ENCODE measurements around the gene PRELP. TPM values are rescaled to one million over a fixed set of nuclear protein-coding genes. Genes with fewer than 3 reads are reported as not detected.

PRELP gene
- total and polyA plus RNA-seq, 9 of the 15 experiments (the other 6 are each of a cell fraction or from before 2014, with no cell fraction given), result 0.04 TPM; not detected in 8

DNA sequence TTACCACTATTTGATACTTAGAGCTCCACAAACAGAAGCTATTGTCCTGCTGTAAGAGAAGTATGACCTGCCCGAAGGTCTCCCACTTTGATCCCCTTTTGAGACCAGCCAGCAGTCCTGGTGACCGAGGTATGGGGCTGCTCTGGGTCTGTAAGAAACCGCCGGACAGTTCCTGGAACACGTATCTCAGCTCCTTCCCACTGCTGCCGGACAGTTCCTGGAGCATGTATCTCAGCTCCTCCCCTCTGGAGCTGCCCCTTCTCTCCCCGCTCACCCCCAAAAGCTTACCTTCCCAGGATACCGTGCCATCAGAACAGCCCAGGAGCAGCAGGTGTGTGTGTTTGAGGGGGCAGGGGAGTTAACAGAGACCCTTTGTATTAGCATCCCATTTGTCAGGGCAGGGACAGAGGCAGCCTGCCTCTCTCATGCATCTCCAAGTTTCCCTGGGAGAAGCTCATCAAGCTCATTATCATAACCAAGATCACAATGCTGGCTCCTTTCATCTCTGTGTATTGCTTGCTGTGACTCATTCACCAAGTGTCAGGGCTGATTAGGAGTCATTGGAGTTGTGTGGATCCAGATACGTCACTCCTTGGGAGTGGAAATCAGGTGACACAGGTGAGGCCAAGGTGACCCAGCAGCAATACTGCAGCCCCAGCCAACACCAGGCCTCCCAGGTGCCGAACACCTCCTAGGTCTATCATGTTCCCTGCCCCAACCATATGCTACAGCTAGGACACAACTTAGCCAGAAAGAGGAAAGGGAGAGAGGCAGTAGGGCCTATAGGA, 43.6 kb downstream of the PRELP start (continued):
- no peak for TF ChIP-seq HMGN3 (IDR thresholded peaks at IDR 0.05; ENCODE audit: borderline replicate concordance, extremely low read depth, insufficient read length, low read depth, low read length)
- TF ChIP-seq TAL1 (IDR thresholded peaks at IDR 0.05), result peak; percentile 55
- TF ChIP-seq, protein P1, sequence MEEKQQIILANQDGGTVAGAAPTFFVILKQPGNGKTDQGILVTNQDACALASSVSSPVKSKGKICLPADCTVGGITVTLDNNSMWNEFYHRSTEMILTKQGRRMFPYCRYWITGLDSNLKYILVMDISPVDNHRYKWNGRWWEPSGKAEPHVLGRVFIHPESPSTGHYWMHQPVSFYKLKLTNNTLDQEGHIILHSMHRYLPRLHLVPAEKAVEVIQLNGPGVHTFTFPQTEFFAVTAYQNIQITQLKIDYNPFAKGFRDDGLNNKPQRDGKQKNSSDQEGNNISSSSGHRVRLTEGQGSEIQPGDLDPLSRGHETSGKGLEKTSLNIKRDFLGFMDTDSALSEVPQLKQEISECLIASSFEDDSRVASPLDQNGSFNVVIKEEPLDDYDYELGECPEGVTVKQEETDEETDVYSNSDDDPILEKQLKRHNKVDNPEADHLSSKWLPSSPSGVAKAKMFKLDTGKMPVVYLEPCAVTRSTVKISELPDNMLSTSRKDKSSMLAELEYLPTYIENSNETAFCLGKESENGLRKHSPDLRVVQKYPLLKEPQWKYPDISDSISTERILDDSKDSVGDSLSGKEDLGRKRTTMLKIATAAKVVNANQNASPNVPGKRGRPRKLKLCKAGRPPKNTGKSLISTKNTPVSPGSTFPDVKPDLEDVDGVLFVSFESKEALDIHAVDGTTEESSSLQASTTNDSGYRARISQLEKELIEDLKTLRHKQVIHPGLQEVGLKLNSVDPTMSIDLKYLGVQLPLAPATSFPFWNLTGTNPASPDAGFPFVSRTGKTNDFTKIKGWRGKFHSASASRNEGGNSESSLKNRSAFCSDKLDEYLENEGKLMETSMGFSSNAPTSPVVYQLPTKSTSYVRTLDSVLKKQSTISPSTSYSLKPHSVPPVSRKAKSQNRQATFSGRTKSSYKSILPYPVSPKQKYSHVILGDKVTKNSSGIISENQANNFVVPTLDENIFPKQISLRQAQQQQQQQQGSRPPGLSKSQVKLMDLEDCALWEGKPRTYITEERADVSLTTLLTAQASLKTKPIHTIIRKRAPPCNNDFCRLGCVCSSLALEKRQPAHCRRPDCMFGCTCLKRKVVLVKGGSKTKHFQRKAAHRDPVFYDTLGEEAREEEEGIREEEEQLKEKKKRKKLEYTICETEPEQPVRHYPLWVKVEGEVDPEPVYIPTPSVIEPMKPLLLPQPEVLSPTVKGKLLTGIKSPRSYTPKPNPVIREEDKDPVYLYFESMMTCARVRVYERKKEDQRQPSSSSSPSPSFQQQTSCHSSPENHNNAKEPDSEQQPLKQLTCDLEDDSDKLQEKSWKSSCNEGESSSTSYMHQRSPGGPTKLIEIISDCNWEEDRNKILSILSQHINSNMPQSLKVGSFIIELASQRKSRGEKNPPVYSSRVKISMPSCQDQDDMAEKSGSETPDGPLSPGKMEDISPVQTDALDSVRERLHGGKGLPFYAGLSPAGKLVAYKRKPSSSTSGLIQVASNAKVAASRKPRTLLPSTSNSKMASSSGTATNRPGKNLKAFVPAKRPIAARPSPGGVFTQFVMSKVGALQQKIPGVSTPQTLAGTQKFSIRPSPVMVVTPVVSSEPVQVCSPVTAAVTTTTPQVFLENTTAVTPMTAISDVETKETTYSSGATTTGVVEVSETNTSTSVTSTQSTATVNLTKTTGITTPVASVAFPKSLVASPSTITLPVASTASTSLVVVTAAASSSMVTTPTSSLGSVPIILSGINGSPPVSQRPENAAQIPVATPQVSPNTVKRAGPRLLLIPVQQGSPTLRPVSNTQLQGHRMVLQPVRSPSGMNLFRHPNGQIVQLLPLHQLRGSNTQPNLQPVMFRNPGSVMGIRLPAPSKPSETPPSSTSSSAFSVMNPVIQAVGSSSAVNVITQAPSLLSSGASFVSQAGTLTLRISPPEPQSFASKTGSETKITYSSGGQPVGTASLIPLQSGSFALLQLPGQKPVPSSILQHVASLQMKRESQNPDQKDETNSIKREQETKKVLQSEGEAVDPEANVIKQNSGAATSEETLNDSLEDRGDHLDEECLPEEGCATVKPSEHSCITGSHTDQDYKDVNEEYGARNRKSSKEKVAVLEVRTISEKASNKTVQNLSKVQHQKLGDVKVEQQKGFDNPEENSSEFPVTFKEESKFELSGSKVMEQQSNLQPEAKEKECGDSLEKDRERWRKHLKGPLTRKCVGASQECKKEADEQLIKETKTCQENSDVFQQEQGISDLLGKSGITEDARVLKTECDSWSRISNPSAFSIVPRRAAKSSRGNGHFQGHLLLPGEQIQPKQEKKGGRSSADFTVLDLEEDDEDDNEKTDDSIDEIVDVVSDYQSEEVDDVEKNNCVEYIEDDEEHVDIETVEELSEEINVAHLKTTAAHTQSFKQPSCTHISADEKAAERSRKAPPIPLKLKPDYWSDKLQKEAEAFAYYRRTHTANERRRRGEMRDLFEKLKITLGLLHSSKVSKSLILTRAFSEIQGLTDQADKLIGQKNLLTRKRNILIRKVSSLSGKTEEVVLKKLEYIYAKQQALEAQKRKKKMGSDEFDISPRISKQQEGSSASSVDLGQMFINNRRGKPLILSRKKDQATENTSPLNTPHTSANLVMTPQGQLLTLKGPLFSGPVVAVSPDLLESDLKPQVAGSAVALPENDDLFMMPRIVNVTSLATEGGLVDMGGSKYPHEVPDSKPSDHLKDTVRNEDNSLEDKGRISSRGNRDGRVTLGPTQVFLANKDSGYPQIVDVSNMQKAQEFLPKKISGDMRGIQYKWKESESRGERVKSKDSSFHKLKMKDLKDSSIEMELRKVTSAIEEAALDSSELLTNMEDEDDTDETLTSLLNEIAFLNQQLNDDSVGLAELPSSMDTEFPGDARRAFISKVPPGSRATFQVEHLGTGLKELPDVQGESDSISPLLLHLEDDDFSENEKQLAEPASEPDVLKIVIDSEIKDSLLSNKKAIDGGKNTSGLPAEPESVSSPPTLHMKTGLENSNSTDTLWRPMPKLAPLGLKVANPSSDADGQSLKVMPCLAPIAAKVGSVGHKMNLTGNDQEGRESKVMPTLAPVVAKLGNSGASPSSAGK (IDR thresholded peaks at IDR 0.05), result no peak
- TF ChIP-seq, protein P2, sequence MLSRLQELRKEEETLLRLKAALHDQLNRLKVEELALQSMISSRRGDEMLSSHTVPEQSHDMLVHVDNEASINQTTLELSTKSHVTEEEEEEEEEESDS (CRISPR knock-in tag; IDR thresholded peaks at IDR 0.05), result no peak
- TF ChIP-seq GABPB2 (CRISPR knock-in tag; conservative IDR thresholded peaks at IDR 0.05), result no peak
- TF ChIP-seq PCBP1 (IDR thresholded peaks at IDR 0.05; ENCODE audit: low read depth, low read length, poor library complexity, severe bottlenecking), result no peak
- no peak for TF ChIP-seq GTF2A2 (tag; IDR thresholded peaks at IDR 0.05)
- TF ChIP-seq, protein P3, sequence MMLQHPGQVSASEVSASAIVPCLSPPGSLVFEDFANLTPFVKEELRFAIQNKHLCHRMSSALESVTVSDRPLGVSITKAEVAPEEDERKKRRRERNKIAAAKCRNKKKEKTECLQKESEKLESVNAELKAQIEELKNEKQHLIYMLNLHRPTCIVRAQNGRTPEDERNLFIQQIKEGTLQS (IDR thresholded peaks at IDR 0.05), result peak; percentile 64
- TF ChIP-seq, protein P3 (CRISPR knock-in tag; conservative IDR thresholded peaks at IDR 0.05), result no peak
- peak; percentile 63 for TF ChIP-seq TCF3 (CRISPR knock-in tag; IDR thresholded peaks at IDR 0.05)
- TF ChIP-seq, protein P4, sequence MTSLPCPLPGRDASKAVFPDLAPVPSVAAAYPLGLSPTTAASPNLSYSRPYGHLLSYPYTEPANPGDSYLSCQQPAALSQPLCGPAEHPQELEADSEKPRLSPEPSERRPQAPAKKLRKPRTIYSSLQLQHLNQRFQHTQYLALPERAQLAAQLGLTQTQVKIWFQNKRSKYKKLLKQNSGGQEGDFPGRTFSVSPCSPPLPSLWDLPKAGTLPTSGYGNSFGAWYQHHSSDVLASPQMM (CRISPR knock-in tag; IDR thresholded peaks at IDR 0.05), result no peak
- TF ChIP-seq HDAC8 (tag; IDR thresholded peaks at IDR 0.05), result no peak
- peak; percentile 54; the same call in 1 of the 2 replicates for TF ChIP-seq SMARCA4 (IDR thresholded peaks at IDR 0.05)
- no peak for TF ChIP-seq TAF15 (IDR thresholded peaks at IDR 0.05; ENCODE audit: low read depth, low read length)
- TF ChIP-seq ZBTB1 (CRISPR knock-in tag; IDR thresholded peaks at IDR 0.05; ENCODE audit: borderline replicate concordance, low read depth), result no peak
